Aorta (tissue), 5 donors: ENCODE measurements around the gene OVCA2. TPM values are rescaled to one million over a fixed set of nuclear protein-coding genes. Genes with fewer than 3 reads are reported as not detected.

ENCODE experiments used
- ATAC-seq: fragments of 200-7000 bp; cut with Tn5 transposase; one replicate; pipeline ENCODE4 v1.9.1; 2022; ENCODE audit warnings: moderate library complexity; ENCODE audit not compliant: low FRiP score
- DNase-seq, 2 donors: peaks; one replicate each; pipeline ENCODE4 v3.0.0-alpha.2; 2020
- H3K27ac ChIP-seq, 2 donors: one replicate each; pipeline ENCODE4 v1.5.1; 2013; ENCODE audit warnings: low read length in 2 of 2, mild to moderate bottlenecking in 2 of 2, moderate library complexity in 2 of 2, control low read depth in 1 of 2, inconsistent platforms in 1 of 2, low read depth in 1 of 2
- H3K27me3 ChIP-seq, 2 donors: one replicate each; pipeline ENCODE4 v1.6.1; 2013; ENCODE audit warnings: control low read depth in 1 of 2, low read length in 1 of 2, mild to moderate bottlenecking in 1 of 2, moderate library complexity in 1 of 2; ENCODE audit not compliant: insufficient read depth in 2 of 2, control insufficient read depth in 1 of 2
- H3K36me3 ChIP-seq, 2 donors: one replicate each; pipeline ENCODE4 v1.6.1; 2013; ENCODE audit warnings: control low read depth in 1 of 2, low read length in 1 of 2, mild to moderate bottlenecking in 1 of 2; ENCODE audit not compliant: insufficient read depth in 2 of 2, control insufficient read depth in 1 of 2
- H3K4me1 ChIP-seq, 2 donors: one replicate each; pipeline ENCODE4 v1.6.1; 2013; ENCODE audit warnings: low read length in 2 of 2, control low read depth in 1 of 2, mild to moderate bottlenecking in 1 of 2, moderate library complexity in 1 of 2; ENCODE audit not compliant: insufficient read depth in 2 of 2, control insufficient read depth in 1 of 2
- H3K4me3 ChIP-seq, 2 donors: one replicate each; pipeline ENCODE4 v1.5.1; 2013; ENCODE audit warnings: low read length in 2 of 2, control low read depth in 1 of 2, mild to moderate bottlenecking in 1 of 2
- H3K9me3 ChIP-seq: one replicate; pipeline ENCODE4 v1.6.1; 2013; ENCODE audit warnings: mild to moderate bottlenecking, low read length; ENCODE audit not compliant: control insufficient read depth
- WGBS, 2 donors: extraction: QIAGEN DNeasy Blood & Tissue Kit; methylation state at CpG; one replicate each; pipeline ENCODE4 v1.1.7; 2013; 5-methylcytosine and 5-hydroxymethylcytosine counted together
- intact Hi-C, 2 donors: fragments of 100-400 bp; cut with DNase I; formaldehyde crosslinking; loops; one replicate each; pipeline versions ENCODE4 v1.14.2 to v1.15.0; 2022
- long read RNA-seq, 2 donors: library from polyadenylated mRNA; unstranded; transcript quantifications; one replicate each; pipeline ENCODE4 v2.0.0, GENCODE V29; 2020 to 2021
- polyA plus RNA-seq, 2 donors: library from polyadenylated mRNA; stranded (reverse); fragments of 200-250 nt; gene quantifications; one replicate each; pipeline ENCODE4 v1.2.3, GENCODE V29; 2013
- total RNA-seq, 2 donors: library from RNA; stranded (reverse); fragmentation: NEBNext Ultra II Directional; extraction: Animal tissue kit (Norgen Biotek cat#: 25700); gene quantifications; one replicate each; pipeline ENCODE4 v1.2.1, GENCODE V29; 2021
- donor health status: healthy with polysubstance abuse.
- donor health status: Bipolar disorder and iron deficiency.
- donor health status: DM: no; HTN: no; CAD: no.
- donor health status: DM: no; HTN: no; CAD: no.
- donor health status: DM: yes; HTN: yes; CAD: no.

Gene OVCA2
- total RNA-seq (10 to 100 TPM; 14.2 to 19.8 TPM), polyA plus RNA-seq (10 to 100 TPM; 20.3 to 54.0 TPM)
- long read RNA-seq, donor 1, transcript OVCA2-201 (2 exons, 1,122 nt): major isoform, 57 of 57 reads
- long read RNA-seq, donor 1, partial matches to known transcripts: 0 of 57 reads
- long read RNA-seq, donor 1, other reads (novel, unspliced or antisense): 0 of 57 reads
- long read RNA-seq, donor 2, transcript OVCA2-201 (2 exons, 1,122 nt): major isoform, 12 of 12 reads
- long read RNA-seq, donor 2, partial matches to known transcripts: 0 of 12 reads
- long read RNA-seq, donor 2, other reads (novel, unspliced or antisense): 0 of 12 reads

DNA sequence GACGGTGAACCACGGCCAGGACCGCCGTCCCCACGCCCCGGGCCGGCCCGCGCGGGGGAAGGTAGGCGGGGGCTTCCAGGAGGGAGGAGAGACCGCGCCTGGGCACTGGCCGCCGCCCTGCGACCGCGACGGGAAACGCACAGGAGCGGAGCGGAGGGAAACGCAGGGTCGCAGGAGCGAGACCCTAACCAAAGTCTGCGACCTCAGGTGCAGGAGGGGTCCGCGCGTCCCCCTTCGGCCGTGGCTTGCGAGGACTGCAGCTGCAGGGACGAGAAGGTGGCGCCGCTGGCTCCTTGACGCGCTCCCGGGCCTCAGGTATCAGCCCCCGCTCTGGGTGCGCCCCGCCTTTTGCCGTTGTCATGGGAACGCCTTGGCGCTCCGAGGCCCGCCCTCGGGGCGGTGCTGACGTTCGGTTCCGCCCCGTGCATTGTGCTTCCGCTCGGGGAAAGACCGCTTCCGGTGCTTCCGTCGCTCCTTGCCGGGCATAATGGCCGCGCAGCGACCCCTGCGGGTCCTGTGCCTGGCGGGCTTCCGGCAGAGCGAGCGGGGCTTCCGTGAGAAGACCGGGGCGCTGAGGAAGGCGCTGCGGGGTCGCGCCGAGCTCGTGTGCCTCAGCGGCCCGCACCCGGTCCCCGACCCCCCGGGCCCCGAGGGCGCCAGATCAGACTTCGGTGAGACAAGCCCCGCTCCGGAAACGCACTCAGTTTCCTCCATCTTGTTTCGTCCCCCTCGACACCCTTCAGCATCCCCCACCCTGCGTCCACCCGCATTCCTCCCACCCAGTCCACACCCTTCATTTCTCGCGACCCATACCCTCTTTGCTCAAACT is at the start of gene OVCA2:
OVCA2 (plus strand) TSS at position 462 of the 829 bp plus-strand sequence; CDS start at position 488, 26 bp downstream.
- Histone ChIP-seq H3K9me3 (no peaks in the 10 kb centered on the region), H3K27ac (peak within 1 kb of the TSS in 1 of 2 donors; percentile 43), H3K4me1 (no peaks in the 10 kb centered on the region), H3K27me3 (no peaks in the 10 kb centered on the region), H3K36me3 (no peaks in the 10 kb centered on the region), H3K4me3 (peak within 1 kb of the TSS; percentile 44 to 55)
- peak; percentile 96 for ATAC-seq
- peak; percentile 96 to 99 for DNase-seq
- WGBS, 2 donors: 1% methylated on average over 69 to 93 of the region's 93 CpGs
- intact Hi-C loops: loop anchor here (5.0 to 10.0 kb wide), 2 partner anchors 134 to 317 kb away; partner anchors contain the start of gene WDR81 (in 1 of the 2)

DNA sequence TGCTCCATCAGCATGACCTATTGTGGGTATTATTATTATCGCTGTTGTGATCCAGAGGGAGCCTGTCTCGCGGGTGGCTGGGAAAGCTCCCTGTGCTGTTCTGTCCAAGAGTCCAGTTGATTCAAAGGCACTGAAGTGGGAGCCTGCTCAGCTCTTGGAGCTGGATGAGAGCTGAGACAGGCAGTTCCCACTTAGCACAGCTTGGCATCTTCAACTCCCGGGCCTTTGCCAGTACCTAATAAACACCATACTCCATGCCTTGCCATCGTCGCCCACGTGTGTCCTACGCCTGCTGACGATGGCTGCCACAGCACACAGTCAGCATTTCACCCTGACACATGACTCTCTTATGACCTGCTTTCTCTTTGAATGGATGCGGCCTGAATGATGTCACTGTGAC is 49.3 kb upstream of the OVCA2 start:
- Histone ChIP-seq H3K27me3 (no peaks in the 10 kb centered on the region), H3K4me3 (no peak overlapping the region), H3K36me3 (no peaks in the 10 kb centered on the region), H3K4me1 (no peaks in the 10 kb centered on the region), H3K27ac (no peak overlapping the region), H3K9me3 (no peaks in the 10 kb centered on the region)
- no peak for DNase-seq
- peak; percentile 21 for ATAC-seq
- WGBS, 2 donors: 55 to 58% methylated on average over 10 of the region's 10 CpGs
- intact Hi-C loops: no loop called here

DNA sequence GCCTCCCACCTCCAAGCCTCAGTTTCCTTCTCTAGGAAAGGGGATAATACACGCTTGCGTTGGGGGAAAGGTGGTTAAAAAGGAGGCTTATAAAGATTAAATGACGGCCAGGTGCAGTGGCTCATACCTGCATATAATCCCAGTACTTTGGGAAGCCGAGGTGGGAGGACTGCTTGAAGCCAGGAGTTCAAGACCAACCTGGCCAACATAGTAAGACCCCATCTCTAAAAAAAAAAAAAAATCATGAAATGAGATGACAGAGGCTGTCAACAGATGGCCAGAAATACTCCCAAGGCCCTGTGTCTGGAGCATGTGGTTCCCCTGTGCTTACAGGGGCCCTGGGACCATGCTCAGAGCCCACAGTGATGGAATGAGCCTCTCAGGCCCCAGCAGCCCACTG is 47.1 kb upstream of the OVCA2 start:
- H3K4me3 ChIP-seq: no peak overlapping the region
- ATAC-seq: no peak
- no peaks in the 10 kb centered on the region for H3K36me3 ChIP-seq
- DNase-seq: no peak
- H3K9me3 ChIP-seq: no peaks in the 10 kb centered on the region
- intact Hi-C loops: no loop called here
- no peak overlapping the region for H3K27ac ChIP-seq
- H3K4me1 ChIP-seq: no peaks in the 10 kb centered on the region
- 97% methylated on average over 4 of the region's 4 CpGs for WGBS, 2 donors
- no peaks in the 10 kb centered on the region for H3K27me3 ChIP-seq

DNA sequence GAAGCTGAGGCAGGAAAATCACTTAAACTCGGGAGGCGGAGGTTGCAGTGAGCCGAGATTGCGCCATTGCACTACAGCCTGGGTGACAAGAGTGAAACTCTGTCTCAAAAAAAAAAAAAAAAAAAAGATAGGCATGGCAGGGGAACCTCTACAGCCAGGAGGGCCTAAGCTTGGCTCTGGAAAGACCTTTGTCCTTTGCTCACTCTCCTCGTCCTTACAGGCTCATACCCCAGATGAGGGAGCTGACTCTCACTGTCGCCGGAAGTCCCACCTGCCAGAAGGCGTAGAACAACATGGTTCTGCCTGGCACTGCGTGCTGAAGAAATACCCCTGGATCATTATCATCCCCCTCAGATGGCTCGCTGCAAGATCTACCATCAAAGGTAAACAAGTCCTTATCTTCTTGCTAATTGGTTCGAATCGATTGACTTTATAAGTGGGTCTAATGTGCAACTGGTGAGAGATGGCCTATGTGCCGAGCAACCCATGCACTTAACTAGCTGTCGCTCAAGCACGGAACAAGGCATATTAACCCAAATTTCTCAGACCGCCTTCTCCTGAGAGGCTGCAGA is 46.4 kb upstream of the OVCA2 start:
- DNase-seq: no peak
- ATAC-seq: no peak
- no peak overlapping the region for H3K27ac ChIP-seq
- no peaks in the 10 kb centered on the region for H3K27me3 ChIP-seq
- intact Hi-C loops: no loop called here
- H3K9me3 ChIP-seq: no peaks in the 10 kb centered on the region
- no peaks in the 10 kb centered on the region for H3K4me1 ChIP-seq
- WGBS, 2 donors: 93 to 94% methylated on average over 16 of the region's 16 CpGs
- no peaks in the 10 kb centered on the region for H3K36me3 ChIP-seq
- H3K4me3 ChIP-seq: no peak overlapping the region

DNA sequence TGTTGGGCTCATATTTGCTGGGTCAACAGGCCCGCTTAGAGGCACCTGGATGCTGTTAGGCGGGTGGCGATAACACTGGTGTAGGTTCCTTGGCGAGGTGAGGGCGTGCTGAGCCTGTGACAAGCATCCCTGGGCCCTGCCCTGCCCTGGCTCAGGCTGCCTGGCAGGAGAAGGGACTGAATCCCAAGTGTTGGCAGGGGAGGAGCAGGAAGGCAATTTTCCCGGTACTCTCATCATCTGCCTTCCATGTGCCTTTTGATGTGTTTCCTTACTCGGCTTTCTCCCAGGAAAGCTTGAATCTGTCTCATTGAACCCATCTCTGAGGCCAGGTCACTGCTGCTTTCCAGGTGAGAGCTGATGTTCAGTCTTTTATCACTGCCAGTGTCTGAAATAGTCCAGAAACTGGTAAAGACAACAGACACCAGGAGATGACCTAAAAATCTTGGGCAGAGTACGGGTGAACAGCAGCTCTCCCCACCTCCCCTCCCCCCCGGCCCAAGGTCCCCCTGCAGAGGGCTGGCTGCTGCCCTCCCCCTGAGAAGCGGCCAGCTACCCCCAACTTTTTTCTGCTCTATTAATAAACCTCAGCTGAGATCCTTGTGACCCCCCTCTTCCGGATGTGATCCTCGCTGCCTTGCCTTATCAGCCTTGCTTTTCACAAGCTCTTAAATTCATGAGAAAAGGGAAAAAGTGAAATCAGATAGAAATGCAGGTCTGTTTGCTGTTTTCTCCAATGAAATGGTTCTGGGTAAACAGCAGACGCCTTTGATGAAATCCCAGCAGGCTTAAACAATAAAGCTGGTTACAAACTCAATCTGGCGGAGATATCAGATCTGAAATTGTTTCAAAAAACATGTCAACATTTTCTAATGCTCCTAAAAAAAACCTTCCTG is 45.7 kb upstream of the OVCA2 start:
- Histone ChIP-seq H3K27me3 (no peaks in the 10 kb centered on the region), H3K9me3 (no peaks in the 10 kb centered on the region), H3K27ac (no peak overlapping the region), H3K4me1 (no peaks in the 10 kb centered on the region), H3K36me3 (no peaks in the 10 kb centered on the region), H3K4me3 (no peak overlapping the region)
- 75 to 85% methylated on average over 14 of the region's 14 CpGs for WGBS, 2 donors
- DNase-seq (no peak), ATAC-seq (no peak)
- intact Hi-C loops: no loop called here

DNA sequence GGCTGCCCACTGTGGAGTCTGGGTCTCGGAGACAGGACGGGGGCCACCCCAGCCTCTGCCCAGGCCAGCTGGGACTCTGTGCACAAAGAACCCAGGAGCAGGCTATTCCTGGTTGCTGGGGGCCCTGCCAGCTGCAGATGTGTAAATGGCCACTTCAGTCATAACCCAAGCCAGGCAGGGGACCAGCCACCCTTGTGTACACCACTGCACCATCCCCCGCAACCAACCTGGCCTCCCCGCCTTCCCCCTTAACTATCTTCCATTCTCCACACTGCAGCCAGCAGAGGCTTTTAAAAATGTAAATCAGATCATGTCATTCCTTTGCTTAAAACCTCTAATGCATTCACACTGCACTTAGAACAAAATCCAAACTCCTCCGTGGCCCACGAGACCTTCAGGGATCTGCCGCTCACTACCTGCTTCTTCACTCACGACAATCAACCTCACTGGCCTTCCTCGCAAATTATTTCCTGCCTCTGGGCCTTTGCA is 45.0 kb upstream of the OVCA2 start:
- Histone ChIP-seq H3K4me3 (no peak overlapping the region), H3K27ac (no peak overlapping the region), H3K36me3 (no peaks in the 10 kb centered on the region), H3K4me1 (no peaks in the 10 kb centered on the region), H3K9me3 (no peaks in the 10 kb centered on the region), H3K27me3 (no peaks in the 10 kb centered on the region)
- DNase-seq (no peak), ATAC-seq (no peak)
- intact Hi-C loops: no loop called here
- WGBS, 2 donors: 85 to 93% methylated on average over 9 of the region's 9 CpGs

DNA sequence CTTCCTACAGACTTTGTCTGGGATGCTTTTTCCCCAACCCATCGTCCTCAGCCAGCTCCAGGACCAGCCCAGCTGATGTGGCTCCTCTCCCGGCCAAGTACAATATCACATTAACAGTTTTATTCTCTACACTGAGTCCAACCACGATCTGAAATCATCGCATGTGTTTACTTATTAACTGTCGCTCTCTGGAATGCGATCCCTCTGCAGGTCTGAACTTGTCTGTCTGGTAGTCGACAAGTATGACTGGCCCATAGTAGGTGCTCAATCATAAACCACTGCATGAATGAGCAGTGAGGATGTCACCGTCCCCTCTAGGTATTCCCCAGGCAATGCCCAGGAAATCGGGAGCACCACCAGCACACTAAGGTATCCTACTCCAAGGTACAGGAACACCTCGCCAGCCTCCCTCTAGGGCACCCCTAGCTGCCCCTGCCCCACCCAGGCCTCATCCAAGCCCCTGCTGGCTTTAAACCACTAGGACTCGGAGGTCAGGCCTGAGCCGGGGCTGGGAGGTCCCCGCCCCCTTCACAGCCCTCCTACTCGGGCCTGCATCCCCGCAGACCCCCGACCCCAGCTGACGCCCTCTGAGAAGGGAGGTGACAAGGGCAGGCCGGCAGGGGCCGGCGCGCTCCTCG is 44.4 kb upstream of the OVCA2 start:
- H3K4me1 ChIP-seq: no peaks in the 10 kb centered on the region
- DNase-seq: no peak
- ATAC-seq: no peak
- no peak overlapping the region for H3K27ac ChIP-seq
- H3K4me3 ChIP-seq: no peak overlapping the region
- H3K27me3 ChIP-seq: no peaks in the 10 kb centered on the region
- 43 to 58% methylated on average over 17 to 22 of the region's 22 CpGs for WGBS, 2 donors
- H3K36me3 ChIP-seq: no peaks in the 10 kb centered on the region
- H3K9me3 ChIP-seq: no peaks in the 10 kb centered on the region
- intact Hi-C loops: no loop called here
